Bronchus fibroblast of lung (primary cell): ENCODE measurements around the gene ACE2. TPM values are rescaled to one million over a fixed set of nuclear protein-coding genes. Genes with fewer than 3 reads are reported as not detected.

ENCODE experiments used
- total RNA-seq: library from RNA; depleted of rRNA; stranded (reverse); fragments of >200 nt; gene quantifications from 2 replicates; pipeline ENCODE4 v1.2.3, GENCODE V29; 2015

Gene ACE2
- total RNA-seq, result not detected in 2 replicates

GRCh38 chrX:15600745-15601144, at the start of gene ACE2:
TSS of gene ACE2 (minus strand) at chrX:15600960. CDS start at chrX:15600911, 49 bp downstream.

Other genes with a start within 250 kb of the ACE2 start
- under 0.01 TPM in 1 of 2 replicates, not detected in the other for gene VEGFD, start 216.5 kb downstream of the ACE2 start, total RNA-seq
- 7.7 and 8.5 TPM in 2 replicates for gene PIR, start 107.6 kb downstream of the ACE2 start, total RNA-seq
- gene BMX, start 100.2 kb downstream of the ACE2 start, total RNA-seq, result not detected in 2 replicates
- 0.15 TPM in 1 of 2 replicates, not detected in the other for gene CLTRN, start 63.8 kb upstream of the ACE2 start, total RNA-seq
- 4.8 and 10.1 TPM in 2 replicates for gene CA5B, start 137.3 kb upstream of the ACE2 start, total RNA-seq
- 2.1 and 2.2 TPM in 2 replicates for gene ZRSR2, start 189.5 kb upstream of the ACE2 start, total RNA-seq